C4-2B (cell line): Measurements from ENCODE around the gene INTS15.

Experiments used
- H3K27ac ChIP-seq: fragments of 450-650 bp; 2 replicates; pipeline ENCODE4 v1.5.1; 2017
- CTCF ChIP-seq: fragments of 450-650 bp; conservative IDR thresholded peaks from 2 replicates; pipeline ENCODE4 v1.5.1; 2017; ENCODE audit warnings: mild to moderate bottlenecking
- ZFX ChIP-seq: fragments of 450-650 bp; IDR thresholded peaks from 2 replicates; pipeline ENCODE4 v1.6.1; 2017

INTS15 gene

GRCh38 chr7:6642239-6642839 is 52.5 kb downstream of the INTS15 start:
- no peak for TF ChIP-seq CTCF
- TF ChIP-seq ZFX: no peak
- H3K27ac ChIP-seq: no peak overlapping the region

GRCh38 chr7:6642861-6643640 is 53.2 kb downstream of the INTS15 start:
- H3K27ac ChIP-seq: no peak overlapping the region
- TF ChIP-seq CTCF: no peak
- no peak for TF ChIP-seq ZFX

GRCh38 chr7:6643915-6644625 is 54.2 kb downstream of the INTS15 start:
- TF ChIP-seq ZFX: no peak
- no peak for TF ChIP-seq CTCF

GRCh38 chr7:6644728-6645127 is 54.9 kb downstream of the INTS15 start:
- TF ChIP-seq ZFX (no peak), CTCF (no peak)
- H3K27ac ChIP-seq: no peak overlapping the region

More at GRCh38 chr7:6643915-6644625, 54.2 kb downstream of the INTS15 start:
- no peak overlapping the region for H3K27ac ChIP-seq

- TF ChIP-seq CTCF (no peak), ZFX (no peak)
- no peak overlapping the region for H3K27ac ChIP-seq
These were observed 56.6 kb downstream of the INTS15 start for GRCh38 chr7:6646465-6646864.

GRCh38 chr7:6647080-6647479 is 57.3 kb downstream of the INTS15 start:
- TF ChIP-seq ZFX (no peak), CTCF (no peak)
- H3K27ac ChIP-seq: no peak overlapping the region

GRCh38 chr7:6647541-6647940 is 57.7 kb downstream of the INTS15 start:
- TF ChIP-seq ZFX: no peak
- TF ChIP-seq CTCF: no peak
- H3K27ac ChIP-seq: no peak overlapping the region
